ENCODE results near the gene FLNB.
A peak's percentile ranks its signal among the peaks of the same experiment; 100 is the strongest.

Gene FLNB

DNA sequence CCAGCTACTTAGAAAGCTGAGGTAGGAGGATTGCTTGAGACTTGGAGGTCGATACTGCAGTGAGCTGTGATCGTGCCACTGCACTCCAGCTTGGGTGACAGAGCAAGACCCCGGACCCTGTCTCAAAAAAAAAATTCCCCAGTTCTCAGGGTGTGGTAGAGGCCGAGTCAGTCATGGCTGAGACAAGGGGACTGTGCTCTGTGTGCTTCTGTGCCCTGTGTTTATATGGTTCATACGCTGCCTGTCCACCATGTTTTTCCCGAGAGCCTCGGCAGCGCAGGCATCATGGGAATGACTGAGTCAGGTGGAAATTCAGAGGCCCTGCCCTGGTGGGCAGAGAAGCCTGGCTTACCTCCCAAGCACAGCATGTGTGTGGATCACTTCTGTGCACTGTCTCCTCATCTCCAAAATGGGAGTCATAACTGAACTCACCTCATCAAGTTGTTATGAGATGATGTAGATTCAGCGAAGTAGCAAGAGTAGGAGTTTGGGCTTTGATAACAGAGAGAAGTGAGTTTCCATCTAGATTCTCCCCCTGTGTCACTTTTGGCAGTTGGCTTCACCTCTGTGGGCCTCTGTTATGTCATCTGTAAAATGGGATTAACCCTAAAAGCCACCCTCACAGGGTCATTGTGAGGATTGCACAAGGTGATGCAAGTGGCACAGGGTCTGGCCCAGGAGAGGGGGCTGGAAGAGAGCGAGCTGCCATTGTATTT, 56.9 kb downstream of the FLNB start:
- Histone ChIP-seq H3K9ac (ENCODE audit: low read length) (peak overlapping the region; percentile 23), H3K4me3 (ENCODE audit: low read depth in 1 of 2, low read length in 2 of 2) (no peak overlapping the region), H3K27me3 (ENCODE audit: control insufficient read depth in 1 of 2, insufficient read depth in 2 of 2, low read length in 2 of 2) (no peaks in the 10 kb centered on the region), H3K36me3 (ENCODE audit: insufficient read depth, low read length) (no peaks in the 10 kb centered on the region), H3K4me1 (ENCODE audit: insufficient read depth, low read length) (peaks cover 72% of the 10 kb centered on the region), H3K27ac (ENCODE audit: low read depth, low read length) (peak overlapping the region; percentile 58), H3K9me3 (ENCODE audit: low read length) (no peaks in the 10 kb centered on the region)

DNA sequence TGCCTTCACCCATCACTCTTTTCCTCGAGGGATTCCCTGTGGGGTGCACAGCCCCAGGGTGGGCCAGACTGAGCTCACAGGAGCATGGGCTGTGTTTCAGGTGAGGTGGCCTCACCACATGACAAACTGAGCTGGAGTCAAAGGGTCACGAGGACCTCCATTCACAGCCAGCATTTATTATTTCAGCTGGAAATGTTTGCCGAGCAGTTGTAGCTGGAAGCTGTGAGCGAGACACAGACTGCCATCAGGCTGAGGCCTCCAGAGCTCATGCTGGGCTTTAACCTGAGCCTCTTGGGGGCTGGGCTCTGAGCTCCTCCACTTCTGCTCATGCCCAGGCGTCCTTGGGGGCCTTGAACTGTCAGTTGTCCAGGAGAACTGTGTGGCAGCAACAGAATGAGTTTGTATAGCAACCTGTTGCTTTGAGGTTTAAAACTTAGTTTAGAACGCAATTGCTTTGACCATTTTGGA, 57.5 kb downstream of the FLNB start:
- Histone ChIP-seq H3K9me3 (ENCODE audit: low read length) (no peaks in the 10 kb centered on the region), H3K27me3 (ENCODE audit: control insufficient read depth in 1 of 2, insufficient read depth in 2 of 2, low read length in 2 of 2) (no peaks in the 10 kb centered on the region), H3K27ac (ENCODE audit: low read depth, low read length) (peak overlapping the region; percentile 58), H3K4me1 (ENCODE audit: insufficient read depth, low read length) (peaks cover 74% of the 10 kb centered on the region), H3K4me3 (ENCODE audit: low read depth in 1 of 2, low read length in 2 of 2) (no peak overlapping the region), H3K36me3 (ENCODE audit: insufficient read depth, low read length) (no peaks in the 10 kb centered on the region), H3K9ac (ENCODE audit: low read length) (peak overlapping the region; percentile 13)

- no peaks in the 10 kb centered on the region for H3K36me3 ChIP-seq (ENCODE audit: insufficient read depth, low read length)
- H3K9me3 ChIP-seq (ENCODE audit: low read length) = no peaks in the 10 kb centered on the region
- H3K27me3 ChIP-seq (ENCODE audit: control insufficient read depth in 1 of 2, insufficient read depth in 2 of 2, low read length in 2 of 2) = no peaks in the 10 kb centered on the region
- no peak overlapping the region for H3K4me3 ChIP-seq (ENCODE audit: low read depth in 1 of 2, low read length in 2 of 2)
- H3K9ac ChIP-seq (ENCODE audit: low read length) = no peak overlapping the region
- H3K27ac ChIP-seq (ENCODE audit: low read depth, low read length) = peak overlapping the region; percentile 31
- H3K4me1 ChIP-seq (ENCODE audit: insufficient read depth, low read length) = peaks cover 77% of the 10 kb centered on the region
Measured at GRCh38 chr3:58066842-58067241, 58.6 kb downstream of the FLNB start.

DNA sequence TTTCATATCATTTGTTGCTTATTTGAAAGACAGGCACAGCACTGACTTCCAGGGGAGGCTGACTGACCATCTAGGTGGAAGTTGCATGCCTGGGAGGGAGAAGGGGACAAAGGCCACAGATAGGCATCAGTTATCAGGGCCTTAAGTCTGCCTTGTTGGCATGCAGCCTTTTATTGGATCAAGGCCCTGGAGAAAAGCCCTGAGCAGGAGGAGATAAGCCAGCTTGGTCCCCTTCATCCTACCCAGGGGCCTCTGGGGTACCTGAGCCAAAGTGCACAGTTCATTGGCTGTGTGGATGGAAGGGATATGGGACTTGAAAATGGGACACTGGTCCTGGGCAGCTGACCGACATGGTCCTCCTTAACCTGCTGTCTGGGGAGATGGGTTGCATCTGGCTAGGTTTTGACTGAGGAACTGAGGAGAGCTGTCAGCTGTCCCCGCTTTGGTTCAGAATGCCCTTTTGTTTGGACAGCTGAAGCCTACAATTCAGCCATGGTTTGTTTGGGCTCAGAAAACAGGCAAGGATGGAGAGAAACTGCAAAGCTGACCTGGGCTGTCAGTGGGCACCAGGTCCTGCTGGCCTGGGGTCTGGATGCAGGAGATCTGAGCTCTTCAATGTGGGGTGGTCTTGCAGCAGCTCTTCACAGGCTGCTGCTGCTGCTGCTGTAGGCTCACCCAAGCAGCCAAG, 60.0 kb downstream of the FLNB start:
- H3K9me3 ChIP-seq (ENCODE audit: low read length) = no peaks in the 10 kb centered on the region
- H3K4me3 ChIP-seq (ENCODE audit: low read depth in 1 of 2, low read length in 2 of 2) = peak overlapping the region in 1 of 2 donors; percentile 3
- peaks cover 77% of the 10 kb centered on the region for H3K4me1 ChIP-seq (ENCODE audit: insufficient read depth, low read length)
- H3K36me3 ChIP-seq (ENCODE audit: insufficient read depth, low read length) = no peaks in the 10 kb centered on the region
- H3K27me3 ChIP-seq (ENCODE audit: control insufficient read depth in 1 of 2, insufficient read depth in 2 of 2, low read length in 2 of 2) = no peaks in the 10 kb centered on the region
- H3K27ac ChIP-seq (ENCODE audit: low read depth, low read length) = peak overlapping the region; percentile 31
- no peak overlapping the region for H3K9ac ChIP-seq (ENCODE audit: low read length)

DNA sequence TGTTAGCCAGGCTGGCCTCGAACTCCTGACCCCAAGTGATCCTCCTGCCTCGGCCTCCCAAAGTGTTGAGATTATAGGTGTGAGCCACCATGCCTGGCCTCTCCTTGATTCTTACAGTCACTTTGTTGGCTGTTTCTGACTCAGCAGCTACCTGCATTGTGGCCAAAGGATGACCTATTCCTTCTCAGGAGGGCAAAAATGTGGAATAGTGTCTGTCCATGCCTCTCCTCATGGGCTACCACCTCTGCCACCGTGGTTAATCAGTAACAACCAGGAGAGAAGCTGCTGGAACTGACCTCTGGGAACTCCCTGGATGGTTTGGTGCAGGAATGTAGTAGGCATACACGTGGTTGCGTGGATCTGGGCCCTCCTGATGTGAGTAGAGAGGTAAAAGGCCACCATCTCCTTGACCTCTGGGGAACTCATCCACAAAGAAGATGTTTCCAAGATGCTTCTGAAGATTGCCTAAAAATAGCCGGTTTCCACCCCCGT, 63.3 kb downstream of the FLNB start:
- no peaks in the 10 kb centered on the region for H3K9me3 ChIP-seq (ENCODE audit: low read length)
- no peak overlapping the region for H3K4me3 ChIP-seq (ENCODE audit: low read depth in 1 of 2, low read length in 2 of 2)
- peak overlapping the region; percentile 39 for H3K27ac ChIP-seq (ENCODE audit: low read depth, low read length)
- H3K36me3 ChIP-seq (ENCODE audit: insufficient read depth, low read length) = no peaks in the 10 kb centered on the region
- peaks cover 72% of the 10 kb centered on the region for H3K4me1 ChIP-seq (ENCODE audit: insufficient read depth, low read length)
- H3K27me3 ChIP-seq (ENCODE audit: control insufficient read depth in 1 of 2, insufficient read depth in 2 of 2, low read length in 2 of 2) = no peaks in the 10 kb centered on the region
- no peak overlapping the region for H3K9ac ChIP-seq (ENCODE audit: low read length)

- H3K27ac ChIP-seq (ENCODE audit: low read depth, low read length) = peak overlapping the region; percentile 39
- H3K27me3 ChIP-seq (ENCODE audit: control insufficient read depth in 1 of 2, insufficient read depth in 2 of 2, low read length in 2 of 2) = no peaks in the 10 kb centered on the region
- peaks cover 3% of the 10 kb centered on the region for H3K36me3 ChIP-seq (ENCODE audit: insufficient read depth, low read length)
- no peaks in the 10 kb centered on the region for H3K9me3 ChIP-seq (ENCODE audit: low read length)
- H3K4me1 ChIP-seq (ENCODE audit: insufficient read depth, low read length) = peaks cover 66% of the 10 kb centered on the region
- H3K4me3 ChIP-seq (ENCODE audit: low read depth in 1 of 2, low read length in 2 of 2) = no peak overlapping the region
- H3K9ac ChIP-seq (ENCODE audit: low read length) = no peak overlapping the region
Measured at GRCh38 chr3:58072052-58072762, 64.0 kb downstream of the FLNB start.

GRCh38 chr3:58072763-58073130, 64.5 kb downstream of the FLNB start:
- Histone ChIP-seq H3K36me3 (ENCODE audit: insufficient read depth, low read length) (peaks cover 8% of the 10 kb centered on the region), H3K27me3 (ENCODE audit: control insufficient read depth in 1 of 2, insufficient read depth in 2 of 2, low read length in 2 of 2) (no peaks in the 10 kb centered on the region), H3K4me3 (ENCODE audit: low read depth in 1 of 2, low read length in 2 of 2) (no peak overlapping the region), H3K4me1 (ENCODE audit: insufficient read depth, low read length) (peaks cover 61% of the 10 kb centered on the region), H3K27ac (ENCODE audit: low read depth, low read length) (peak overlapping the region; percentile 39), H3K9me3 (ENCODE audit: low read length) (no peaks in the 10 kb centered on the region), H3K9ac (ENCODE audit: low read length) (no peak overlapping the region)

- H3K9ac ChIP-seq (ENCODE audit: low read length) = peak overlapping the region; percentile 2
Measured at GRCh38 chr3:58073301-58074108, 65.3 kb downstream of the FLNB start.

GRCh38 chr3:58074116-58074715, 66.0 kb downstream of the FLNB start:
- Histone ChIP-seq H3K4me3 (ENCODE audit: low read depth in 1 of 2, low read length in 2 of 2) (no peak overlapping the region), H3K27ac (ENCODE audit: low read depth, low read length) (peak overlapping the region; percentile 86), H3K9ac (ENCODE audit: low read length) (peak overlapping the region; percentile 2), H3K36me3 (ENCODE audit: insufficient read depth, low read length) (peaks cover 22% of the 10 kb centered on the region), H3K9me3 (ENCODE audit: low read length) (no peaks in the 10 kb centered on the region), H3K4me1 (ENCODE audit: insufficient read depth, low read length) (peaks cover 50% of the 10 kb centered on the region), H3K27me3 (ENCODE audit: control insufficient read depth in 1 of 2, insufficient read depth in 2 of 2, low read length in 2 of 2) (no peaks in the 10 kb centered on the region)

More at GRCh38 chr3:58073301-58074108, 65.3 kb downstream of the FLNB start:
- H3K9me3 ChIP-seq (ENCODE audit: low read length) = no peaks in the 10 kb centered on the region
- H3K36me3 ChIP-seq (ENCODE audit: insufficient read depth, low read length) = peaks cover 15% of the 10 kb centered on the region
- no peaks in the 10 kb centered on the region for H3K27me3 ChIP-seq (ENCODE audit: control insufficient read depth in 1 of 2, insufficient read depth in 2 of 2, low read length in 2 of 2)
- H3K4me3 ChIP-seq (ENCODE audit: low read depth in 1 of 2, low read length in 2 of 2) = no peak overlapping the region
- peaks cover 53% of the 10 kb centered on the region for H3K4me1 ChIP-seq (ENCODE audit: insufficient read depth, low read length)
- peak overlapping the region; percentile 86 for H3K27ac ChIP-seq (ENCODE audit: low read depth, low read length)

GRCh38 chr3:58074997-58075396, 66.8 kb downstream of the FLNB start:
- H3K4me3 ChIP-seq (ENCODE audit: low read depth in 1 of 2, low read length in 2 of 2) = no peak overlapping the region
- H3K9me3 ChIP-seq (ENCODE audit: low read length) = no peaks in the 10 kb centered on the region
- H3K27ac ChIP-seq (ENCODE audit: low read depth, low read length) = peak overlapping the region; percentile 74
- no peak overlapping the region for H3K9ac ChIP-seq (ENCODE audit: low read length)
- peaks cover 23% of the 10 kb centered on the region for H3K36me3 ChIP-seq (ENCODE audit: insufficient read depth, low read length)
- no peaks in the 10 kb centered on the region for H3K27me3 ChIP-seq (ENCODE audit: control insufficient read depth in 1 of 2, insufficient read depth in 2 of 2, low read length in 2 of 2)
- peaks cover 50% of the 10 kb centered on the region for H3K4me1 ChIP-seq (ENCODE audit: insufficient read depth, low read length)
